GM10266 (cell line): ENCODE measurements around the gene FAHD1.

ENCODE experiments used
- DNase-seq: peaks from one replicate; pipeline ENCODE4 v3.0.0; 2012; ENCODE audit errors: extremely low spot score
- TF ChIP-seq, protein P1 (sequence below): IDR thresholded peaks from 2 replicates; pipeline ENCODE4 v1.5.1; 2012; ENCODE audit warnings: mild to moderate bottlenecking, low read depth; ENCODE audit not compliant: control insufficient read depth, insufficient read depth; ENCODE audit errors: missing control alignments

FAHD1 gene

DNA sequence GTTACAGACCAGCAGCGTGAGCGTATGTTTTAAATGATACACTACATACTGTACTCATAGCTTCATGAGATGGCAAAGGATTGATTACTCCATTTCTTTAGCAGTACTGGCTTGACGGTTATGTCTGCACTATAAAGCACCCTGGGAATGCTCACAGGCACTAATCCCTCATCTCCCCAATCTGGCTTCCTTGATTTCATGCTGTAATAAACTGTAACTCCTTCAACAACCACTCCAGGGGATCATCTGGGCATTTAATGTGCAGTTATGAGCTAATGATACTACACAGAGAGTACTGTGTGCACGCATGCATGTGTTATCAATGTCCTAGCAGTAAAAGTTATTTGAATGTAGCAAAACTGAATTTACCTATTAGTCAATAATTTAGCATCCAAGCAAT, 24.8 kb downstream of the FAHD1 start:
- no peak for DNase-seq
- TF ChIP-seq, protein P1, sequence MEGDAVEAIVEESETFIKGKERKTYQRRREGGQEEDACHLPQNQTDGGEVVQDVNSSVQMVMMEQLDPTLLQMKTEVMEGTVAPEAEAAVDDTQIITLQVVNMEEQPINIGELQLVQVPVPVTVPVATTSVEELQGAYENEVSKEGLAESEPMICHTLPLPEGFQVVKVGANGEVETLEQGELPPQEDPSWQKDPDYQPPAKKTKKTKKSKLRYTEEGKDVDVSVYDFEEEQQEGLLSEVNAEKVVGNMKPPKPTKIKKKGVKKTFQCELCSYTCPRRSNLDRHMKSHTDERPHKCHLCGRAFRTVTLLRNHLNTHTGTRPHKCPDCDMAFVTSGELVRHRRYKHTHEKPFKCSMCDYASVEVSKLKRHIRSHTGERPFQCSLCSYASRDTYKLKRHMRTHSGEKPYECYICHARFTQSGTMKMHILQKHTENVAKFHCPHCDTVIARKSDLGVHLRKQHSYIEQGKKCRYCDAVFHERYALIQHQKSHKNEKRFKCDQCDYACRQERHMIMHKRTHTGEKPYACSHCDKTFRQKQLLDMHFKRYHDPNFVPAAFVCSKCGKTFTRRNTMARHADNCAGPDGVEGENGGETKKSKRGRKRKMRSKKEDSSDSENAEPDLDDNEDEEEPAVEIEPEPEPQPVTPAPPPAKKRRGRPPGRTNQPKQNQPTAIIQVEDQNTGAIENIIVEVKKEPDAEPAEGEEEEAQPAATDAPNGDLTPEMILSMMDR: no peak

GRCh38 chr16:1857433-1858097, 30.6 kb downstream of the FAHD1 start:
- TF ChIP-seq, protein P1: no peak
- no peak for DNase-seq

DNA sequence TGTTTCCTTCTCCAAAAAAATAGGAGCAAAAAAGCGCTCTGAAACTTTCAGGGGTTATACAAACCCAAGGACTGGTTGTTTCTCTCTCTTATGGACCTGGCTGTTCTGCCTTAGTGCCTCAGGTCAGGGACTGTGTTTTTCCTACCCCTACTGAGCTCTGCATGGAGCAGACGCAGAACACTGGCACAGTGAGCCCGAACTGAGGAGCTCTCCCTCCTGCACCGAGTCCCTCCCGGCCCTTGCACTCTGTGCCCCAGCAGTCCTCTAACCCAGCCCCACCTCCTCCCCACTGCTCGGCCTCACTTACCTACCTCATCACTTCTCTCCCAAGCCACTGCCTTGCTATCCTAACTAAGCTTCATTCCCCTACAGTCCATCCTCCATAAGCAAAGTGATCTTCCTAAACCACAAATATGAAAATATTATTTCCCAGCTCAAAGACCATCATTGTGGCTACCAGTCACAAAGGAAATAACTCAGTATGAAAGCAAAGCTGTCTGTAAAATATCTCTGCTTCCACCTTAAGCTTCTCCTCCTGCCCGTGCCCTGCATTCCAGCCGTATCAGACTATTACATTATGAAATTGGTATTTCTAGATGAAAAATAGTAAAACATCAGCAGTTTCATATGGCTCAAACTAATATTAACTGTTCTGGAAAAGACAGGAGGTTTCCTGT, 31.3 kb downstream of the FAHD1 start:
- TF ChIP-seq, protein P1: no peak
- DNase-seq: no peak

DNA sequence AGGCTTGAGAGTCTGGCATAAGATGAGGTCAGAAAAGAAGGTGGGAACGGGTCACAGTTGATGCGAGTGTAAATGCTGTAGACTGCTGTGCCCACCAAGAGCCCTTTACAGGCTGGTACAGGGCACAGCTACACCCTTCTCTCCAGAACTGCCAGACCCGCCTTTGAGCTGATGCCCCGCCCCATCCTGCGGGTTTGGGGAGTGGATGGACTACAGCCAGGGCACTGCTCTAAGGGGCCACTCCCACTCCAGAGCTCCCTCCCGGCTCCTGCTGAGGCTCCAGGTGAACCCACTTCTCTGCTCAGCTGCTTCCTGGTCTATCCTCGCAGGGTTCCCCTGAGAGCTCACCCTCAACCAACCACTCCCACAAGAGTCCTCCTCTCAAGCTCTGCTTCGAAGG, 32.6 kb downstream of the FAHD1 start:
- TF ChIP-seq, protein P1: no peak
- no peak for DNase-seq

- TF ChIP-seq, protein P1: no peak
- no peak for DNase-seq
Measured at GRCh38 chr16:1861730-1862129, 34.7 kb downstream of the FAHD1 start.

DNA sequence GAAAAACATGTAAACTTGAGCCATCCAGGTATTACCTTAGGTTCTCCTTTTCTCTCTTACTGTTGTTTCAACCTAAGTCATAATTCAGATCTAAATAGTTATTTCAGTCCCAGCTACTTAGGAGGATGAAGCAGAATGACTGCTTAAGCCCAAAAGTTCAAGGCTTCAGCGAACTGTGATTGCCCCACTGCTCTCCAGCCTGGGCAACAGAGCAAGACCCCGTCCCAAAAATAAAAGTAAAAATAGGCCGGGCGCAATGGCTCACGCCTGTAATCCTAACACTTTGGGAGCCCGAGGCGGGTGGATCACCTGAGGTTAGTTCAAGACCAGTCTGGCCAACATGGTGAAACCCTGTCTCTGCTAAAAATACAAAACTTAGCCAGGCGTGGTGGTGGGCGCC, 35.4 kb downstream of the FAHD1 start:
- TF ChIP-seq, protein P1: no peak

DNA sequence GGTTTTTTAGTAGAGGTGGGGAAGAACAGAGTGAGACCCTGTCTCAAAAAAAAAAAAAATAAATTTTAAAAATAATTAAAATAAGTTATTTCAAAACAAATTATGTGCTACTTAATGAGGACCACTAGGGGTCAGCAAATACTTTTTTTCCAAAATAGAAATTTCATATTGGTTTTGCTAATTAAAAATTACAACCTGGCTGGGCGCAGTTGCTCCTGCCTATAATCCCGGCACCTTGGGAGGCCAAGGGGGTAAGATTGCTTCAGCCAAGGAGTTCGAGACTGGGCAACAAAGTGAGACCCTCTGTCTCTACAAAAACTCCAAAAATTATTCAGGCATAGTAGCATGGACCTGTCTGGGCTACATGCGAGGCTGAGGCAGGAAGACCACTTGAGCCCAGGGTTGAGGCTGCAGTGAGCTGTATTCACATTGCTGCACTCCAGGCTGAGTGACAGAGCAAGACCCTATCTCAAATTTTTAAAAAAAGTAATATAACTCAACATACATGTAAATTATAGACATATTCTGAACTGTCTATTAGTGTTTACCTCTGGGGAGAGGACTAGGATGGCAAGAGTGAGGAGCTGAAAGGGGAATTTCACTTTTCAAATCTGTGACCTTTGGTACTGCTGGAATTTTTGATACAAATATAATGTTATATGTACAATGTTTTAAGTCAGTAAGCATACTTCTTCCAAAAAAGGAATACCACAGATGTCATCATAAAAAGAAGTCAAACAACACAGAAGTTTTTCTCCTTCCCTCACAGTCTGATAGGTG, 36.9 kb downstream of the FAHD1 start:
- no peak for DNase-seq

More for the DNA sequence above, 35.4 kb downstream of the FAHD1 start:
- DNase-seq: no peak

More for the DNA sequence above, 36.9 kb downstream of the FAHD1 start:
- TF ChIP-seq, protein P1: no peak
